ENCODE results near the gene PCMT1.

The PCMT1 gene

GRCh38 chr6:149855040-149855654 is 105.6 kb downstream of the PCMT1 start:
- no peak for DNase-seq (ENCODE audit: low read depth in 3 of 3)

GRCh38 chr6:149855741-149856140 is 106.2 kb downstream of the PCMT1 start:
- no peak for DNase-seq (ENCODE audit: low read depth in 3 of 3)

DNA sequence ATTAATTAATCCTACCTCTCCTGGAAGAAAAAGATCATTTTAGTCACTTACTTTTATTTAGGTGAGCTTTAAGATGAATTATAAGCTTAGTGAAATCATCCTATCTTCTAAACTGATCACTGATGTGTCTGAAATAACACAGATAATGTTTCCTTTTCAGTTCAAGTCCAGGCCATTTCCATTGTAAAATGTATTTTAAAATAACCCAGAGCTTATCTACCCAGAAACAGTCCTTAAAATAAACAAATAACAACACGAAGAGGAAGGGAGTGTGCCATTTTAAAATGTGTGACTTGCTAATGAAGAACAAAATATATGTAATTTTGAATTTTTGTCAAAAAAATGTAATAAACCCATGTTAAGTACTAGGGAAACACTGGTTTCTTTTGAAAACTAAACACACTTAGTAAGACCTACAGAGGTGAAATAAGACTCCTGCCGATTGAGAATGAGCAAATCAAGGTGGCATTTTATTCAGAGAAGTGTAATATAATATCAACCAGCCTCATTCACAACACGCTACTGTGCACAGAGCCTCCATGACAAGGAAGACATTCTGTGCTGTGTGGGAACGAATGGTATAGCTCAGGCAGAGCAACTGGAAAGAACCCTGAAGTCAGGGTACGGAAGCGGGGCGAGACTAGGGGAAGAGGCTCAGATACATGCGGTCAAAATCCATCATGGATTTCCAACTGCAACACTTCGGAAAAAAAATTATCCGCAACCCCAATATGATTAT is 106.9 kb downstream of the PCMT1 start:
- no peak for DNase-seq (ENCODE audit: low read depth in 3 of 3)

DNA sequence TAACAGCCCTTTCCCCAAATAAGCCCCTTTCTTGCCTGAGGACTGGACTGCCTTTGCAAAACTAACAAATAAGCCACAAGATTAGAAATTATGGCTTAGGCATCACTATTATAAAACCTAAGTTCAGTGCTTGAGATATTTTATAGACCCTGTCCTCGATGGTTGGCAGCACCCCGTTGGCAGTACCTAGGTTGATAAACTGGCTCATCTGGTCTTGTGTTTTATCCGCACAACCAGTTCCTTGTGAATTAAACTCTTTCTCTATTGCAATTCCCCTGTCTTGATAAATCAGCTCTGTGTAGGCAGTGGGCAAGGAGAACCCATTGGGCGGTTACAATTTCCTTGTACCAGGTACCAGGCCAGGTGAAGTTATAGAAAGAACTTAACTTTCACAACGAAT is 108.0 kb downstream of the PCMT1 start:
- no peak for DNase-seq (ENCODE audit: low read depth in 3 of 3)

DNA sequence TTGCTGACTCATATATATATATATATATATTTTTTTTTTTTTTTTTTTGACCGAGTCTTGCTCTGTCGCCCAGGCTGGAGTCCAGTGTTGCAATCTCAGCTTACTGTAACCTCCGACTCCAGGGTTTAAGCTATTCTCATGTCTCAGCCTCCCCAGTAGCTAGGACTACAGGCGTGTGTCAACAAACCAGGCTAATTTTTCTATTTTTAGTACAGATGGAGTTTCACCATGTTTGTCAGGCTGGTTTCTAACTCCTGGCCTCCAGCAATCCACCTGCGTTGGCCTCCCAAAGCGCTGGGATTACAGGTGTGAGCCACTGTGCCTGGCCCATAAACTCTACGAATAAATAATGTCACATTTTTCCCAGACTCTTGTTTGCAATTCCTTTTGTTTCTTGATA is 109.8 kb downstream of the PCMT1 start:
- DNase-seq (ENCODE audit: low read depth in 3 of 3), result no peak

- DNase-seq (ENCODE audit: low read depth in 3 of 3), result no peak
Measured at GRCh38 chr6:149859938-149860337, 110.4 kb downstream of the PCMT1 start.

DNA sequence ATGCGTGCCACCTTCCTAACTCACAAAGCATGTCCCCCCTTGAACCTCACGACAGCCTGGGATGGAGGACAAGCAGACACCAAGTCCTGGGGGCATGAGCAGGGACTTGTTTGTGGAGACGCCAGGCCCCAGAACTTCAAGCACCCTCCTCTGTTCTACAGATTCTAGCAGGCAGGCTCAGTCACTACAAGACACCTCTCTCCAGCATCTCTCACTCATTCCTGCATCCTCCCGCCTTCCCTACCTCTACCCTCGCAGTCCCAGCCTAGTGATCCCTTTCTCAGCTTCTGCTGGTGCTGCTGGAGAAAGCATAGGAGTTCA is 110.9 kb downstream of the PCMT1 start:
- no peak for DNase-seq (ENCODE audit: low read depth in 3 of 3)
